Right lobe of liver (tissue), 6 donors: ENCODE measurements around the gene EXOC2. TPM values are rescaled to one million over a fixed set of nuclear protein-coding genes. Genes with fewer than 3 reads are reported as not detected.

Experiments used
- ATAC-seq, 4 donors: fragments of 200-7000 bp; cut with Tn5 transposase; one replicate each; pipeline ENCODE4 v1.9.1; 2020; ENCODE audit warnings: mild to moderate bottlenecking in 4 of 4, moderate library complexity in 4 of 4
- DNase-seq, 3 donors: peaks; one replicate each; pipeline ENCODE4 v3.0.0-alpha.2; 2020
- H3K27ac ChIP-seq, 3 donors: fragments of 200-600 bp; one replicate each; pipeline ENCODE4 v1.8.0; 2022
- H3K27me3 ChIP-seq, 2 donors: fragments of 200-600 bp; one replicate each; pipeline ENCODE4 v1.8.0; 2022
- H3K36me3 ChIP-seq, 4 donors: fragments of 200-600 bp; sonication (generic) in 1 of 4; one replicate each; pipeline versions ENCODE4 v1.5.1 to v1.8.0; 2017 to 2022; ENCODE audit warnings: control low read depth in 1 of 4
- H3K4me1 ChIP-seq, 4 donors: fragments of 200-600 bp; sonication (generic) in 1 of 4; one replicate each; pipeline versions ENCODE4 v1.5.1 to v1.8.0; 2017 to 2022; ENCODE audit warnings: control low read depth in 1 of 4
- H3K4me3 ChIP-seq, 3 donors: fragments of 200-600 bp; one replicate each; pipeline ENCODE4 v1.8.0; 2022
- H3K9me3 ChIP-seq, 4 donors: fragments of 200-600 bp; sonication (generic) in 1 of 4; one replicate each; pipeline versions ENCODE4 v1.5.1 to v1.8.0; 2017 to 2022; ENCODE audit warnings: control low read depth in 1 of 4
- POLR2A ChIP-seq: fragments of 450-650 bp; IDR thresholded peaks from one replicate; pipeline ENCODE4 v1.6.1; 2017; ENCODE audit warnings: antibody characterized with exemption, mild to moderate bottlenecking
- WGBS: methylation state at CpG from one replicate; pipeline ENCODE4 v1.1.6; 2018; ENCODE audit warnings: low coverage, low lambda C conversion rate; ENCODE audit not compliant: insufficient coverage; ENCODE audit errors: missing lambda C conversion rate; 5-methylcytosine and 5-hydroxymethylcytosine counted together
- intact Hi-C, 2 donors: fragments of 100-400 bp; cut with DNase I; formaldehyde crosslinking; loops; one replicate each; pipeline versions ENCODE4 v1.11.2 to v1.14.1; 2022
- total RNA-seq, 6 experiments: library from RNA; depleted of rRNA in 2 of 6; stranded (reverse); fragments of >200 nt in 2 of 6; fragmentation: NEBNext Ultra II Directional in 3 of 6; extraction: Animal tissue kit (Norgen Biotek cat#: 25700) in 3 of 6; gene quantifications; one replicate each; pipeline versions ENCODE4 v1.1.0 to v1.2.4, GENCODE V29; 2016 to 2023
- TF ChIP-seq, protein P1 (sequence below), 4 donors: fragments of 200-600 bp in 3 of 4; fragments of 450-650 bp in 1 of 4; IDR thresholded peaks; one replicate each; pipeline versions ENCODE4 v1.5.1 to v1.8.0; 2016 to 2022; ENCODE audit warnings: antibody characterized with exemption in 4 of 4, mild to moderate bottlenecking in 2 of 4
- donor health status: DM: no; HTN: yes; CAD: no.
- donor health status: DM: no; HTN: no; CAD: no.
- donor health status: DM: no; HTN: no; CAD: no.
- donor health status: DM: no; HTN: yes; CAD: no.
- donor health status: DM: no; HTN: yes; CAD: no.

The EXOC2 gene
- total RNA-seq, 6 experiments from 2014 or later, result 7.1 to 12.8 (median 10.5) TPM

DNA sequence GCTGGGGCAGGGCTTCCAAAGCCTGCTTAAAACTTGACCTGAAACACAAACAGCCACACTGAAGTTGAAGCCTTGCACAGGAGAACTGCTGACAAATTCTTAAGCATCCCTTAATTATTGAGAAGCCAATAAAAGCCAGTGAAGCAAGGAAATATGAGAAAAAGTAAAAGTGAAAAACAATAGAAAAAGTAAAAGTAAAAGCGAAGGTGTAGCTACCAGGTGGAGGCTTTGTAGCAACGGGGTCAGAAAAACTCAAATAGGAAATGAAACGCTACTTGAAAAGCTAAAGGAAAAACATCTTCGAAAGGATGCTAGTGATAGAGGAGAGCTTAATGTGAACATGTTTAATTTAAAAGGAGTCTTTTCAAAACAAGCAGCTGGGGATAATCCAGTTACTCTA, 203.9 kb downstream of the EXOC2 start:
- ATAC-seq, result no peak
- peaks cover 0 to 7% (median 3%) of the 10 kb centered on the region in 4 donors for H3K36me3 ChIP-seq
- 73% methylated on average over 4 of the region's 4 CpGs for WGBS

DNA sequence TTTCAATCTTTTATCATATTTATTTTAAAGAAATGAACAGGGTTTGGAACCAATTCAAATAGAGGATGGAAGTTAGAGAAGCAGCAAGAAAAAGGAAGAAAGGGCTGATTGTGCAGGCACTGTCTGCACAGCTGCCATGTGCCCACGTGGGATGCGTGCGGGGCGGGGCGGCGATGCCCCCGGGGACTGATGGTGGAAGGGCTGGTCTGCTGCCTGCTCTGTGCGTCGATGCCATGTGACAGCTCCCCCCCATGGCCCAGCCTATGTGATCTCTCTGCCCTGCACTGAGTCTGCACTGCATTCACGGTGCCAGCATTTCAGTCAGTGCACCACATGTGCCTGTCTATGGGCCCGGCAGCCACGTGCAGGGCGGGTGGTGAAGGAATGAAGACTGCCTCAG, 205.0 kb downstream of the EXOC2 start:
- ATAC-seq (no peak), DNase-seq (no peak)
- TF ChIP-seq, protein P1, sequence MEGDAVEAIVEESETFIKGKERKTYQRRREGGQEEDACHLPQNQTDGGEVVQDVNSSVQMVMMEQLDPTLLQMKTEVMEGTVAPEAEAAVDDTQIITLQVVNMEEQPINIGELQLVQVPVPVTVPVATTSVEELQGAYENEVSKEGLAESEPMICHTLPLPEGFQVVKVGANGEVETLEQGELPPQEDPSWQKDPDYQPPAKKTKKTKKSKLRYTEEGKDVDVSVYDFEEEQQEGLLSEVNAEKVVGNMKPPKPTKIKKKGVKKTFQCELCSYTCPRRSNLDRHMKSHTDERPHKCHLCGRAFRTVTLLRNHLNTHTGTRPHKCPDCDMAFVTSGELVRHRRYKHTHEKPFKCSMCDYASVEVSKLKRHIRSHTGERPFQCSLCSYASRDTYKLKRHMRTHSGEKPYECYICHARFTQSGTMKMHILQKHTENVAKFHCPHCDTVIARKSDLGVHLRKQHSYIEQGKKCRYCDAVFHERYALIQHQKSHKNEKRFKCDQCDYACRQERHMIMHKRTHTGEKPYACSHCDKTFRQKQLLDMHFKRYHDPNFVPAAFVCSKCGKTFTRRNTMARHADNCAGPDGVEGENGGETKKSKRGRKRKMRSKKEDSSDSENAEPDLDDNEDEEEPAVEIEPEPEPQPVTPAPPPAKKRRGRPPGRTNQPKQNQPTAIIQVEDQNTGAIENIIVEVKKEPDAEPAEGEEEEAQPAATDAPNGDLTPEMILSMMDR (IDR thresholded peaks at IDR 0.05), result no peak
- TF ChIP-seq POLR2A, result no peak
- peaks cover 0 to 7% (median 3%) of the 10 kb centered on the region in 4 donors for H3K36me3 ChIP-seq
- H3K4me3 ChIP-seq, result no peak overlapping the region
- 88% methylated on average over 2 of the region's 13 CpGs for WGBS
- no peaks in the 10 kb centered on the region for H3K4me1 ChIP-seq
- no peaks in the 10 kb centered on the region for H3K9me3 ChIP-seq
- intact Hi-C loops, result no loop called here
- no peaks in the 10 kb centered on the region for H3K27me3 ChIP-seq
- H3K27ac ChIP-seq, result no peak overlapping the region

More for the DNA sequence above, 203.9 kb downstream of the EXOC2 start:
- DNase-seq, result no peak
- H3K27ac ChIP-seq, result no peak overlapping the region
- TF ChIP-seq, protein P1 (IDR thresholded peaks at IDR 0.05), result no peak
- TF ChIP-seq POLR2A, result no peak
- no peaks in the 10 kb centered on the region for H3K9me3 ChIP-seq
- H3K27me3 ChIP-seq, result no peaks in the 10 kb centered on the region
- no peak overlapping the region for H3K4me3 ChIP-seq
- intact Hi-C loops, result no loop called here
- H3K4me1 ChIP-seq, result no peaks in the 10 kb centered on the region

DNA sequence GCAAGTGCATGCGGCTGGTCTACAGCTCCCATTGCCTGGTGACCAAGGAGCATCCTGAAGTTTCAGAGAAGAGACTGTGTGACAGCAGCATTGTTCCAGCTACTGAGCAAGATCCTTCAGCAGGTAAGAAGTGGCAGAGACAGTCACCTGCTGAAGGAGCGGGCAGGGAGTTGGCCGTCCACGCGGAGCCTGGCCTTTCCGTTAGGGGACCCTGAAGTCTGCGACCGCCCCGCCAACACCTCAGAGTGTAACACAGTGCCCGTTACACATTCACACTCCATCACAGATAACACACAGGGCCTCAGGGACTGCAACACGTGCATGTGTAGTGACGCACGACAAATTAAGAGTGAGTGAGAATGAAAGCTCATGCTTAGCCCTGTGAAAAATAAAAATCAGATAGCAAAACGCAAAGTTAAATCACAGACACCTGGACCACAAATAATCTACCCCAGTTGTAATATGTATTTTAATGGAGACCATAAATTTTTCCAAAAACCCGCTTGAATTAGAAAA, 207.2 kb downstream of the EXOC2 start:
- no peak overlapping the region for H3K27ac ChIP-seq
- H3K36me3 ChIP-seq, result peaks cover 0 to 7% (median 3%) of the 10 kb centered on the region in 4 donors
- intact Hi-C loops, result no loop called here
- TF ChIP-seq POLR2A, result no peak
- TF ChIP-seq, protein P1 (IDR thresholded peaks at IDR 0.05), result no peak
- 93% methylated on average over 5 of the region's 15 CpGs for WGBS
- no peak overlapping the region for H3K4me3 ChIP-seq
- no peaks in the 10 kb centered on the region for H3K27me3 ChIP-seq
- DNase-seq (no peak), ATAC-seq (no peak)
- H3K9me3 ChIP-seq, result no peaks in the 10 kb centered on the region
- no peaks in the 10 kb centered on the region for H3K4me1 ChIP-seq

DNA sequence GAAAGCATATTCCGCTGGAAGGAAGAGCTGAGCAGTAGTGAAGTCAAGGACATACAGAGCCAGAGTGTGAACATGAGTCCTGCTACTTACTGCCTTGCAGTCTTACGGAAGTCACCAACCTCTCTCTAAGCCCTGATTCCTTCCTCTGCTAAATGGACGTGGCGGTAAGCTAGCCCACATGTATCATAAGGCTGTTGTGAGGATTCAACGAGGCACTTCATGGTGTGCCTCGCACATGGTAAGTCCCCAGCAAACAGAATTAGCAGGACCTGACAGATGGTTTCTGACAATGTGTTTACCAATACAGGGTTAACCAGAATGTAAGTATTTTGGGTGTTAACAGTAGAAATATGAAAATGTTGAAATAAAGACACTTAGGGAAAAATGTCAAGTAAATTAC, 208.2 kb downstream of the EXOC2 start:
- no peak overlapping the region for H3K27ac ChIP-seq
- intact Hi-C loops, result no loop called here

More for the DNA sequence above, 208.2 kb downstream of the EXOC2 start:
- TF ChIP-seq POLR2A, result no peak
- TF ChIP-seq, protein P1 (IDR thresholded peaks at IDR 0.05), result no peak
- WGBS, result 78% methylated on average over 4 of the region's 6 CpGs
- no peaks in the 10 kb centered on the region for H3K9me3 ChIP-seq
- peaks cover 0 to 7% (median 3%) of the 10 kb centered on the region in 4 donors for H3K36me3 ChIP-seq
- ATAC-seq (no peak), DNase-seq (no peak)
- H3K4me1 ChIP-seq, result no peaks in the 10 kb centered on the region
- no peaks in the 10 kb centered on the region for H3K27me3 ChIP-seq
- no peak overlapping the region for H3K4me3 ChIP-seq
